HG02981 (cell line): ENCODE results near the gene RBPJ.
A peak's percentile ranks its signal among the peaks of the same experiment; 100 is the strongest.
"Not testable (repeated sequence)": the region's sequence is repeated elsewhere in the genome, so short reads cannot be mapped to it uniquely, and the experiment has no call there.

Experiments
- ATAC-seq: cut with Tn5 transposase; IDR thresholded peaks from one replicate; pipeline ENCODE4 v1.9.1; 2021; ENCODE audit warnings: mild to moderate bottlenecking, moderate library complexity; ENCODE audit not compliant: unreplicated experiment

Gene RBPJ

GRCh38 chr4:26300314-26301307 is 20.2 kb upstream of the RBPJ start:
- no peak for ATAC-seq

GRCh38 chr4:26302031-26302899 is 18.5 kb upstream of the RBPJ start:
- ATAC-seq, result no peak

- ATAC-seq, result no peak
These were observed 17.8 kb upstream of the RBPJ start for GRCh38 chr4:26303008-26303407.

- ATAC-seq, result no peak
These were observed 13.6 kb upstream of the RBPJ start for GRCh38 chr4:26307037-26307800.

- no peak for ATAC-seq
These were observed 12.2 kb upstream of the RBPJ start for GRCh38 chr4:26308568-26308967.

- no peak for ATAC-seq
These were observed 10.6 kb upstream of the RBPJ start for GRCh38 chr4:26310264-26310663.

- no peak for ATAC-seq
These were observed 9.2 kb upstream of the RBPJ start for GRCh38 chr4:26311633-26312032.

- ATAC-seq, result not testable (repeated sequence)
These were observed 5.4 kb upstream of the RBPJ start for GRCh38 chr4:26315316-26315932.

- no peak for ATAC-seq
These were observed 3.0 kb upstream of the RBPJ start for GRCh38 chr4:26317766-26318165.

GRCh38 chr4:26319467-26319948 is 1.3 kb upstream of the RBPJ start:
- ATAC-seq, result peak; percentile 62

GRCh38 chr4:26319949-26320537 is 771 bp upstream of the RBPJ start:
- ATAC-seq, result peak; percentile 15

- ATAC-seq, result peak; percentile 0
These were observed 783 bp downstream of the RBPJ start for GRCh38 chr4:26321373-26322221.

- no peak for ATAC-seq
These were observed 1.5 kb downstream of the RBPJ start for GRCh38 chr4:26322346-26322745.

- no peak for ATAC-seq
These were observed 3.0 kb downstream of the RBPJ start for GRCh38 chr4:26323821-26324220.

- no peak for ATAC-seq
These were observed 4.4 kb downstream of the RBPJ start for GRCh38 chr4:26325191-26325590.

GRCh38 chr4:26326791-26327190 is 6.0 kb downstream of the RBPJ start:
- ATAC-seq, result no peak

- ATAC-seq, result peak; percentile 86
These were observed 9.5 kb downstream of the RBPJ start for GRCh38 chr4:26330186-26330787.

GRCh38 chr4:26330946-26331345 is 10.1 kb downstream of the RBPJ start:
- ATAC-seq, result no peak
